Measurements from ENCODE around the gene IL2RA.
"Not testable (repeated sequence)": the region's sequence is repeated elsewhere in the genome, so short reads cannot be mapped to it uniquely, and the experiment has no call there.

IL2RA gene

GRCh38 chr10:6065835-6066234 lies 3.7 kb upstream of the IL2RA start:
- Histone ChIP-seq H3K9ac (ENCODE audit: low read length) (no peak overlapping the region), H3K9me3 (ENCODE audit: control insufficient read depth, low read depth, low read length) (no peaks in the 10 kb centered on the region), H3K27ac (ENCODE audit: low read length) (no peak overlapping the region), H3K36me3 (ENCODE audit: control insufficient read depth, low read depth, low read length) (no peaks in the 10 kb centered on the region), H3K4me1 (ENCODE audit: control insufficient read depth, low read depth, low read length) (no peaks in the 10 kb centered on the region), H3K27me3 (ENCODE audit: control insufficient read depth, insufficient read depth, low read length) (no peaks in the 10 kb centered on the region), H3K4me3 (ENCODE audit: low read length) (no peak overlapping the region)

- Histone ChIP-seq H3K9ac (ENCODE audit: low read length) (no peak overlapping the region), H3K4me1 (ENCODE audit: control insufficient read depth, low read depth, low read length) (no peaks in the 10 kb centered on the region), H3K9me3 (ENCODE audit: control insufficient read depth, low read depth, low read length) (no peaks in the 10 kb centered on the region), H3K36me3 (ENCODE audit: control insufficient read depth, low read depth, low read length) (no peaks in the 10 kb centered on the region), H3K27ac (ENCODE audit: low read length) (no peak overlapping the region), H3K27me3 (ENCODE audit: control insufficient read depth, insufficient read depth, low read length) (no peaks in the 10 kb centered on the region), H3K4me3 (ENCODE audit: low read length) (no peak overlapping the region)
These were observed 3.2 kb upstream of the IL2RA start for GRCh38 chr10:6065406-6065805.

GRCh38 chr10:6064726-6065125 lies 2.6 kb upstream of the IL2RA start:
- H3K4me1 ChIP-seq (ENCODE audit: control insufficient read depth, low read depth, low read length); H3K36me3 ChIP-seq (ENCODE audit: control insufficient read depth, low read depth, low read length); H3K9me3 ChIP-seq (ENCODE audit: control insufficient read depth, low read depth, low read length); H3K27me3 ChIP-seq (ENCODE audit: control insufficient read depth, insufficient read depth, low read length); H3K27ac ChIP-seq (ENCODE audit: low read length); H3K9ac ChIP-seq (ENCODE audit: low read length); H3K4me3 ChIP-seq (ENCODE audit: low read length): not testable (repeated sequence)

GRCh38 chr10:6064119-6064518 lies 2.0 kb upstream of the IL2RA start:
- H3K4me1 ChIP-seq (ENCODE audit: control insufficient read depth, low read depth, low read length) = no peaks in the 10 kb centered on the region
- no peak overlapping the region for H3K4me3 ChIP-seq (ENCODE audit: low read length)
- no peaks in the 10 kb centered on the region for H3K9me3 ChIP-seq (ENCODE audit: control insufficient read depth, low read depth, low read length)
- no peak overlapping the region for H3K9ac ChIP-seq (ENCODE audit: low read length)
- no peaks in the 10 kb centered on the region for H3K36me3 ChIP-seq (ENCODE audit: control insufficient read depth, low read depth, low read length)
- no peaks in the 10 kb centered on the region for H3K27me3 ChIP-seq (ENCODE audit: control insufficient read depth, insufficient read depth, low read length)
- no peak overlapping the region for H3K27ac ChIP-seq (ENCODE audit: low read length)

- Histone ChIP-seq H3K9me3 (ENCODE audit: control insufficient read depth, low read depth, low read length) (no peaks in the 10 kb centered on the region), H3K4me3 (ENCODE audit: low read length) (no peak overlapping the region), H3K27me3 (ENCODE audit: control insufficient read depth, insufficient read depth, low read length) (no peaks in the 10 kb centered on the region), H3K9ac (ENCODE audit: low read length) (no peak overlapping the region), H3K4me1 (ENCODE audit: control insufficient read depth, low read depth, low read length) (no peaks in the 10 kb centered on the region), H3K36me3 (ENCODE audit: control insufficient read depth, low read depth, low read length) (no peaks in the 10 kb centered on the region), H3K27ac (ENCODE audit: low read length) (no peak overlapping the region)
These were observed 1.1 kb downstream of the IL2RA start for GRCh38 chr10:6061056-6061455.

GRCh38 chr10:6059506-6059905 lies 2.7 kb downstream of the IL2RA start:
- H3K4me3 ChIP-seq (ENCODE audit: low read length) = no peak overlapping the region

GRCh38 chr10:6058682-6059475 lies 3.3 kb downstream of the IL2RA start:
- H3K9ac ChIP-seq (ENCODE audit: low read length) = no peak overlapping the region
- H3K4me1 ChIP-seq (ENCODE audit: control insufficient read depth, low read depth, low read length) = no peaks in the 10 kb centered on the region
- no peaks in the 10 kb centered on the region for H3K36me3 ChIP-seq (ENCODE audit: control insufficient read depth, low read depth, low read length)
- no peak overlapping the region for H3K4me3 ChIP-seq (ENCODE audit: low read length)
- no peak overlapping the region for H3K27ac ChIP-seq (ENCODE audit: low read length)
- H3K9me3 ChIP-seq (ENCODE audit: control insufficient read depth, low read depth, low read length) = no peaks in the 10 kb centered on the region
- no peaks in the 10 kb centered on the region for H3K27me3 ChIP-seq (ENCODE audit: control insufficient read depth, insufficient read depth, low read length)

More at GRCh38 chr10:6059506-6059905, 2.7 kb downstream of the IL2RA start:
- no peaks in the 10 kb centered on the region for H3K9me3 ChIP-seq (ENCODE audit: control insufficient read depth, low read depth, low read length)
- H3K36me3 ChIP-seq (ENCODE audit: control insufficient read depth, low read depth, low read length) = no peaks in the 10 kb centered on the region
- H3K27ac ChIP-seq (ENCODE audit: low read length) = no peak overlapping the region
- no peak overlapping the region for H3K9ac ChIP-seq (ENCODE audit: low read length)
- no peaks in the 10 kb centered on the region for H3K27me3 ChIP-seq (ENCODE audit: control insufficient read depth, insufficient read depth, low read length)
- no peaks in the 10 kb centered on the region for H3K4me1 ChIP-seq (ENCODE audit: control insufficient read depth, low read depth, low read length)

GRCh38 chr10:6056411-6057135 lies 5.6 kb downstream of the IL2RA start:
- H3K4me3 ChIP-seq (ENCODE audit: low read length) = no peak overlapping the region
- no peaks in the 10 kb centered on the region for H3K9me3 ChIP-seq (ENCODE audit: control insufficient read depth, low read depth, low read length)
- no peaks in the 10 kb centered on the region for H3K27me3 ChIP-seq (ENCODE audit: control insufficient read depth, insufficient read depth, low read length)
- no peak overlapping the region for H3K9ac ChIP-seq (ENCODE audit: low read length)
- H3K27ac ChIP-seq (ENCODE audit: low read length) = no peak overlapping the region
- no peaks in the 10 kb centered on the region for H3K36me3 ChIP-seq (ENCODE audit: control insufficient read depth, low read depth, low read length)
- H3K4me1 ChIP-seq (ENCODE audit: control insufficient read depth, low read depth, low read length) = no peaks in the 10 kb centered on the region

- Histone ChIP-seq H3K27ac (ENCODE audit: low read length) (no peak overlapping the region), H3K4me3 (ENCODE audit: low read length) (no peak overlapping the region), H3K9ac (ENCODE audit: low read length) (no peak overlapping the region), H3K27me3 (ENCODE audit: control insufficient read depth, insufficient read depth, low read length) (no peaks in the 10 kb centered on the region), H3K4me1 (ENCODE audit: control insufficient read depth, low read depth, low read length) (no peaks in the 10 kb centered on the region), H3K9me3 (ENCODE audit: control insufficient read depth, low read depth, low read length) (no peaks in the 10 kb centered on the region), H3K36me3 (ENCODE audit: control insufficient read depth, low read depth, low read length) (no peaks in the 10 kb centered on the region)
These were observed 6.2 kb downstream of the IL2RA start for GRCh38 chr10:6055929-6056328.

GRCh38 chr10:6054884-6055283 lies 7.3 kb downstream of the IL2RA start:
- Histone ChIP-seq H3K27me3 (ENCODE audit: control insufficient read depth, insufficient read depth, low read length) (no peaks in the 10 kb centered on the region), H3K27ac (ENCODE audit: low read length) (no peak overlapping the region), H3K9ac (ENCODE audit: low read length) (no peak overlapping the region), H3K36me3 (ENCODE audit: control insufficient read depth, low read depth, low read length) (no peaks in the 10 kb centered on the region), H3K4me1 (ENCODE audit: control insufficient read depth, low read depth, low read length) (no peaks in the 10 kb centered on the region), H3K4me3 (ENCODE audit: low read length) (no peak overlapping the region), H3K9me3 (ENCODE audit: control insufficient read depth, low read depth, low read length) (no peaks in the 10 kb centered on the region)

- Histone ChIP-seq H3K36me3 (ENCODE audit: control insufficient read depth, low read depth, low read length) (no peaks in the 10 kb centered on the region), H3K27ac (ENCODE audit: low read length) (no peak overlapping the region)
These were observed 8.1 kb downstream of the IL2RA start for GRCh38 chr10:6053816-6054631.

More at GRCh38 chr10:6053816-6054631, 8.1 kb downstream of the IL2RA start:
- no peaks in the 10 kb centered on the region for H3K9me3 ChIP-seq (ENCODE audit: control insufficient read depth, low read depth, low read length)
- H3K4me1 ChIP-seq (ENCODE audit: control insufficient read depth, low read depth, low read length) = no peaks in the 10 kb centered on the region
- no peak overlapping the region for H3K9ac ChIP-seq (ENCODE audit: low read length)
- no peak overlapping the region for H3K4me3 ChIP-seq (ENCODE audit: low read length)
- no peaks in the 10 kb centered on the region for H3K27me3 ChIP-seq (ENCODE audit: control insufficient read depth, insufficient read depth, low read length)

Data from iPS-18a (cell line).